Adipocyte (in vitro differentiated cells): Measurements from ENCODE around the gene ATP1A4.

Experiments
- DNase-seq: peaks from one replicate; pipeline ENCODE4 v3.0.0-alpha.2; 2015; ENCODE audit warnings: low read depth
- H3K27me3 ChIP-seq: replicated peaks from 2 replicates; pipeline ENCODE4 v1.7.0; 2013; ENCODE audit warnings: mild to moderate bottlenecking, low read length, moderate library complexity; ENCODE audit not compliant: control insufficient read depth, insufficient read depth
- H3K36me3 ChIP-seq: 2 replicates; pipeline ENCODE4 v1.7.0; 2013; ENCODE audit warnings: low read length, mild to moderate bottlenecking, moderate library complexity; ENCODE audit not compliant: control insufficient read depth, insufficient read depth, severe bottlenecking
- H3K4me1 ChIP-seq: 2 replicates; pipeline ENCODE4 v1.7.0; 2013; ENCODE audit warnings: mild to moderate bottlenecking, low read length, moderate library complexity; ENCODE audit not compliant: control insufficient read depth, insufficient read depth
- H3K4me3 ChIP-seq: 2 replicates; pipeline ENCODE4 v1.7.0; 2013; ENCODE audit warnings: mild to moderate bottlenecking, low read length, moderate library complexity
- H3K9ac ChIP-seq: 2 replicates; pipeline ENCODE4 v1.7.0; 2013; ENCODE audit warnings: mild to moderate bottlenecking, low read length, moderate library complexity
- H3K9me3 ChIP-seq: 2 replicates; pipeline ENCODE4 v1.7.0; 2013; ENCODE audit warnings: mild to moderate bottlenecking, low read length, moderate library complexity; ENCODE audit not compliant: control insufficient read depth

Gene ATP1A4

GRCh38 chr1:160207771-160208556, 56.6 kb downstream of the ATP1A4 start:
- H3K9ac ChIP-seq = peak overlapping the region; percentile 96
- peaks cover 51% of the 10 kb centered on the region for H3K36me3 ChIP-seq
- DNase-seq = no peak
- H3K27me3 ChIP-seq = no peaks in the 10 kb centered on the region
- peak overlapping the region; percentile 29 for H3K4me3 ChIP-seq
- no peaks in the 10 kb centered on the region for H3K9me3 ChIP-seq
- peaks cover 53% of the 10 kb centered on the region for H3K4me1 ChIP-seq

GRCh38 chr1:160208557-160209320, 57.3 kb downstream of the ATP1A4 start:
- Histone ChIP-seq H3K4me3 (peak overlapping the region; percentile 29), H3K36me3 (peaks cover 58% of the 10 kb centered on the region), H3K27me3 (no peaks in the 10 kb centered on the region), H3K9me3 (no peaks in the 10 kb centered on the region), H3K9ac (peak overlapping the region; percentile 96), H3K4me1 (peaks cover 53% of the 10 kb centered on the region)
- no peak for DNase-seq

- no peaks in the 10 kb centered on the region for H3K27me3 ChIP-seq
- peaks cover 66% of the 10 kb centered on the region for H3K36me3 ChIP-seq
- H3K4me1 ChIP-seq = peaks cover 52% of the 10 kb centered on the region
- H3K4me3 ChIP-seq = peak overlapping the region; percentile 29
- peak overlapping the region; percentile 3 for H3K9ac ChIP-seq
- DNase-seq = peak; percentile 42
- no peaks in the 10 kb centered on the region for H3K9me3 ChIP-seq
These were observed 58.1 kb downstream of the ATP1A4 start for GRCh38 chr1:160209321-160210046.

- Histone ChIP-seq H3K27me3 (no peaks in the 10 kb centered on the region), H3K4me3 (no peak overlapping the region), H3K4me1 (peaks cover 51% of the 10 kb centered on the region), H3K9ac (no peak overlapping the region), H3K9me3 (no peaks in the 10 kb centered on the region), H3K36me3 (peaks cover 76% of the 10 kb centered on the region)
- no peak for DNase-seq
These were observed 59.2 kb downstream of the ATP1A4 start for GRCh38 chr1:160210561-160210960.

GRCh38 chr1:160211046-160211790, 59.8 kb downstream of the ATP1A4 start:
- no peak overlapping the region for H3K9ac ChIP-seq
- peaks cover 48% of the 10 kb centered on the region for H3K4me1 ChIP-seq
- peaks cover 83% of the 10 kb centered on the region for H3K36me3 ChIP-seq
- H3K27me3 ChIP-seq = no peaks in the 10 kb centered on the region
- H3K9me3 ChIP-seq = no peaks in the 10 kb centered on the region
- no peak overlapping the region for H3K4me3 ChIP-seq
- DNase-seq = no peak

- Histone ChIP-seq H3K4me1 (peaks cover 42% of the 10 kb centered on the region), H3K27me3 (no peaks in the 10 kb centered on the region), H3K4me3 (no peak overlapping the region), H3K36me3 (peaks cover 92% of the 10 kb centered on the region), H3K9ac (peak overlapping the region; percentile 19), H3K9me3 (no peaks in the 10 kb centered on the region)
- peak; percentile 40 for DNase-seq
These were observed 63.2 kb downstream of the ATP1A4 start for GRCh38 chr1:160214481-160215140.

GRCh38 chr1:160216301-160216700, 64.9 kb downstream of the ATP1A4 start:
- no peak overlapping the region for H3K4me3 ChIP-seq
- no peak for DNase-seq
- H3K27me3 ChIP-seq = no peaks in the 10 kb centered on the region
- peaks cover 95% of the 10 kb centered on the region for H3K36me3 ChIP-seq
- H3K9ac ChIP-seq = peak overlapping the region; percentile 2
- H3K4me1 ChIP-seq = peaks cover 44% of the 10 kb centered on the region
- no peaks in the 10 kb centered on the region for H3K9me3 ChIP-seq

GRCh38 chr1:160217481-160218051, 66.2 kb downstream of the ATP1A4 start:
- no peak for DNase-seq
- Histone ChIP-seq H3K27me3 (no peaks in the 10 kb centered on the region), H3K4me3 (no peak overlapping the region), H3K36me3 (peaks cover 94% of the 10 kb centered on the region), H3K9ac (peak overlapping the region; percentile 54), H3K9me3 (no peaks in the 10 kb centered on the region), H3K4me1 (peaks cover 49% of the 10 kb centered on the region)

GRCh38 chr1:160219062-160219929, 67.9 kb downstream of the ATP1A4 start:
- peaks cover 49% of the 10 kb centered on the region for H3K4me1 ChIP-seq
- no peak overlapping the region for H3K4me3 ChIP-seq
- no peaks in the 10 kb centered on the region for H3K9me3 ChIP-seq
- DNase-seq = peak; percentile 84
- no peaks in the 10 kb centered on the region for H3K27me3 ChIP-seq
- peak overlapping the region; percentile 54 for H3K9ac ChIP-seq
- peaks cover 95% of the 10 kb centered on the region for H3K36me3 ChIP-seq
